Measurements from ENCODE around the gene GLP2R. TPM values are rescaled to one million over a fixed set of nuclear protein-coding genes. Genes with fewer than 3 reads are reported as not detected.

The GLP2R gene
- polyA plus RNA-seq, 1 of the 3 experiments (the other 2 are of a cell fraction), result not detected

- H3K4me1 ChIP-seq (ENCODE audit: control insufficient read depth in 1 of 2, insufficient read depth in 2 of 2, low read depth in 1 of 2, low read length in 1 of 2), result no peaks in the 10 kb centered on the region
- 29% methylated on average over 5 of the region's 7 CpGs for WGBS (ENCODE audit: low lambda C conversion rate)
- H4K20me1 ChIP-seq (ENCODE audit: insufficient read depth), result no peaks in the 10 kb centered on the region
- CTCF ChIA-PET, result interaction anchor here (1.2 kb wide), 1 partner anchor 16 kb away, joined by 7 read pairs; no protein-coding TSS in a partner anchor
- H3K27me3 ChIP-seq (ENCODE audit: insufficient read depth), result peaks cover 15% of the 10 kb centered on the region; the same call in 1 of the 2 replicates
- no peak for DNase-seq
- TF ChIP-seq GATA2 (CRISPR knock-in tag; IDR thresholded peaks at IDR 0.05), result no peak
- no peak for TF ChIP-seq FOXJ3 (CRISPR knock-in tag; IDR thresholded peaks at IDR 0.05)
- no peak for TF ChIP-seq FOSL2 (IDR thresholded peaks at IDR 0.05; ENCODE audit: borderline replicate concordance, low read depth)
- no peak for TF ChIP-seq RFX5 (IDR thresholded peaks at IDR 0.05; ENCODE audit: low read length)
- no peak for TF ChIP-seq FOXM1 (IDR thresholded peaks at IDR 0.05; ENCODE audit: low read depth)
- no peak for TF ChIP-seq CTCF (IDR thresholded peaks at IDR 0.05)
- TF ChIP-seq RAD21 (IDR thresholded peaks at IDR 0.05; ENCODE audit: low read length), result no peak
- TF ChIP-seq EP300 (IDR thresholded peaks at IDR 0.05; ENCODE audit: borderline replicate concordance in 1 of 2, low read depth in 1 of 2, low read length in 1 of 2), result no peak
- TF ChIP-seq JUND (IDR thresholded peaks at IDR 0.05), result no peak
- TF ChIP-seq USF1 (IDR thresholded peaks at IDR 0.05; ENCODE audit: borderline replicate concordance, low read depth), result no peak
- TF ChIP-seq EZH2phosphoT487 (IDR thresholded peaks at IDR 0.05; ENCODE audit: borderline replicate concordance, low read depth), result no peak
- no peak for TF ChIP-seq ELF1 (IDR thresholded peaks at IDR 0.05)
- no peak for TF ChIP-seq GABPA (IDR thresholded peaks at IDR 0.05; ENCODE audit: low read depth)
- TF ChIP-seq USF2 (IDR thresholded peaks at IDR 0.05; ENCODE audit: borderline replicate concordance, low read depth, low read length), result no peak
- TF ChIP-seq SIN3A (IDR thresholded peaks at IDR 0.05; ENCODE audit: borderline replicate concordance, low read depth, low read length), result no peak
- TF ChIP-seq TCF12 (IDR thresholded peaks at IDR 0.05), result no peak
- TF ChIP-seq REST (IDR thresholded peaks at IDR 0.05; ENCODE audit: low read depth, low read length), result no peak
- no peak for TF ChIP-seq RXRA (IDR thresholded peaks at IDR 0.05; ENCODE audit: borderline replicate concordance, low read depth)
- POLR2A ChIA-PET, result no interaction called here
- H3K36me3 ChIP-seq (replicated peaks in 1 of 2; ENCODE audit: control insufficient read depth in 1 of 2, insufficient read depth in 2 of 2, low read length in 1 of 2), result no peaks in the 10 kb centered on the region
- H3F3A ChIP-seq (replicated peaks; ENCODE audit: insufficient read depth), result no peaks in the 10 kb centered on the region
- no peaks in the 10 kb centered on the region for H3K9me2 ChIP-seq
- no peak overlapping the region for H3K9ac ChIP-seq
- H2AFZ ChIP-seq (ENCODE audit: low read depth), result no peak overlapping the region
- no peaks in the 10 kb centered on the region for H3K79me2 ChIP-seq (ENCODE audit: insufficient read depth)
- H3K4me3 ChIP-seq (ENCODE audit: low read depth in 2 of 2, low read length in 1 of 2), result no peak overlapping the region
- H3K9me3 ChIP-seq, result no peaks in the 10 kb centered on the region
- H3K4me2 ChIP-seq, result no peak overlapping the region
- H3K27ac ChIP-seq (ENCODE audit: low read depth in 2 of 2, low read length in 1 of 2), result no peak overlapping the region
Observed at GRCh38 chr17:9908649-9909042, 82.9 kb downstream of the GLP2R start.
